IPS-15b (cell line): ENCODE results near the gene HLA-DPB1.

ENCODE experiments used
- H3K27me3 ChIP-seq: one replicate; pipeline ENCODE4 v1.6.1; 2013; ENCODE audit warnings: low read length; ENCODE audit not compliant: control insufficient read depth, insufficient read depth
- H3K36me3 ChIP-seq: one replicate; pipeline ENCODE4 v1.6.1; 2013; ENCODE audit warnings: low read length; ENCODE audit not compliant: control insufficient read depth, insufficient read depth
- H3K4me1 ChIP-seq: one replicate; pipeline ENCODE4 v1.6.1; 2013; ENCODE audit warnings: mild to moderate bottlenecking, low read length; ENCODE audit not compliant: control insufficient read depth, insufficient read depth
- H3K4me3 ChIP-seq: one replicate; pipeline ENCODE4 v1.5.1; 2013; ENCODE audit warnings: low read depth, low read length
- H3K9ac ChIP-seq: one replicate; pipeline ENCODE4 v1.6.1; 2013; ENCODE audit warnings: low read depth, mild to moderate bottlenecking, low read length
- H3K9me3 ChIP-seq: one replicate; pipeline ENCODE4 v1.6.1; 2013; ENCODE audit warnings: mild to moderate bottlenecking, low read length; ENCODE audit not compliant: control insufficient read depth, insufficient read depth

Gene HLA-DPB1

GRCh38 chr6:33108307-33108706 lies 32.5 kb downstream of the HLA-DPB1 start:
- Histone ChIP-seq H3K36me3 (no peaks in the 10 kb centered on the region), H3K4me1 (no peaks in the 10 kb centered on the region), H3K4me3 (no peak overlapping the region), H3K9ac (no peak overlapping the region), H3K27me3 (peaks cover 4% of the 10 kb centered on the region), H3K9me3 (no peaks in the 10 kb centered on the region)

DNA sequence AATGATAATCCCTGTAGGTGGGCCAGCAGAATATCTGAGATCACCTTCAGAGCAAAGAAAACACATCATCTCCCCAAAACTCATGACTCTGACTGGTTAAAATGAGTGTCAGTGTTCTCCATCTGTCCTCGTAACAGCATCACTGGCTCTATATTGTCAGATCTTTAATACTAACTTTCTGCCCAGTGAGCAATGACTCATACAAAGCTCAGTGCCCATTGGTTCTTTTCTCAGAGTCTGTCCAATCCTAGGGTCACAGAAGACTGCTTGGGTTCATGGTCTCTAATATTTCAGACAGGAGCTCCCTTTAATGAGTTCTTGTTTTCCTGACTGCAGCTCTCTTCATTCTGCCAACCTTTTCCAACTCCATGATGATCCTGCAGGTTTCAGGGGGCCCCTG lies 36.4 kb downstream of the HLA-DPB1 start:
- no peaks in the 10 kb centered on the region for H3K36me3 ChIP-seq
- H3K9me3 ChIP-seq: no peaks in the 10 kb centered on the region
- no peaks in the 10 kb centered on the region for H3K4me1 ChIP-seq
- peaks cover 3% of the 10 kb centered on the region for H3K27me3 ChIP-seq
- no peak overlapping the region for H3K9ac ChIP-seq
- no peak overlapping the region for H3K4me3 ChIP-seq

- H3K4me1 ChIP-seq: no peaks in the 10 kb centered on the region
- H3K27me3 ChIP-seq: no peaks in the 10 kb centered on the region
- no peak overlapping the region for H3K9ac ChIP-seq
- H3K4me3 ChIP-seq: no peak overlapping the region
- no peaks in the 10 kb centered on the region for H3K36me3 ChIP-seq
- no peaks in the 10 kb centered on the region for H3K9me3 ChIP-seq
These were observed 38.0 kb downstream of the HLA-DPB1 start for GRCh38 chr6:33113755-33114154.

GRCh38 chr6:33114406-33114805 lies 38.6 kb downstream of the HLA-DPB1 start:
- Histone ChIP-seq H3K36me3 (no peaks in the 10 kb centered on the region), H3K9ac (no peak overlapping the region), H3K9me3 (no peaks in the 10 kb centered on the region), H3K4me1 (peaks cover 4% of the 10 kb centered on the region), H3K4me3 (no peak overlapping the region), H3K27me3 (no peaks in the 10 kb centered on the region)

- Histone ChIP-seq H3K9ac (peak overlapping the region; percentile 91), H3K4me1 (peaks cover 15% of the 10 kb centered on the region), H3K4me3 (peak overlapping the region; percentile 89), H3K9me3 (no peaks in the 10 kb centered on the region), H3K36me3 (no peaks in the 10 kb centered on the region), H3K27me3 (no peaks in the 10 kb centered on the region)
These were observed 40.6 kb downstream of the HLA-DPB1 start for GRCh38 chr6:33116417-33116816.

DNA sequence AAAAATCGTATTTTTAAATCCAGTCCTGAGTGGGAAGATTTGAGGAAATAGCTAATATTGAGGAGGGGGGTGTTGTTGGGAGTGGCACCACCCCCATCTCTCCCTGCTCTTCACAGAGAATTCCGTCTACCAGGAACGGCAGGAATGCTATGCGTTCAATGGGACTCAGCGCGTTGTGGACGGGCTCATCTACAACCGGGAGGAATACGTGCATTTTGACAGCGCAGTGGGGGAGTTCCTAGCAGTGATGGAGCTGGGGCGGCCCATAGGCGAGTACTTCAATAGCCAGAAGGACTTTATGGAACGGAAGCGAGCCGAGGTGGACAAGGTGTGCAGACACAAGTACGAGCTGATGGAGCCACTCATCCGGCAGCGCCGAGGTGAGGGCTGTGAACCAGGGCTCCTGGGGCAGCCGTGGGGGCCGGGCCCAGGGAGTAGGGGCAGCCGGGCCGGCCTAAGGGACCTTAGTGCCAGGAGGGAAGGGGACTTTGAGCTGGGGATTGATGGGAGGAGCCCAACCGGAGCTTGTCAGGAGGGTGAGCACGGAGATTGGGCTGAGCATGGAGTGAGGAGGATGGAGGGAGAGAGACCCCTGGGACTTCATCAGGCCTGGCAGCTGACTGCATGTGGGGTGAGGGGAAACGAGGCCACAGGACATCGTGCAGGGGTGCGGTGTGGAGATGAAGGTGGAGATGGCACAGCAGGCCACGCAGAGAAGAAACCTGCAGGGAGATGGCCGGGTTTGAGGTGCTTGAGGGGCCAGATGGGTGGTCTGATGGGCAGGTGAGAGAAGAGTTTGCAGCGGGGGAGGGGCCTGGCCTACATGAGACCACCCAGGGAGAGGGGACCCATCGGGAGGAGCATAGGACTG lies 41.3 kb downstream of the HLA-DPB1 start:
- Histone ChIP-seq H3K36me3 (no peaks in the 10 kb centered on the region), H3K9ac (peak overlapping the region; percentile 91), H3K27me3 (no peaks in the 10 kb centered on the region), H3K4me3 (peak overlapping the region; percentile 89), H3K9me3 (no peaks in the 10 kb centered on the region), H3K4me1 (peaks cover 17% of the 10 kb centered on the region)

DNA sequence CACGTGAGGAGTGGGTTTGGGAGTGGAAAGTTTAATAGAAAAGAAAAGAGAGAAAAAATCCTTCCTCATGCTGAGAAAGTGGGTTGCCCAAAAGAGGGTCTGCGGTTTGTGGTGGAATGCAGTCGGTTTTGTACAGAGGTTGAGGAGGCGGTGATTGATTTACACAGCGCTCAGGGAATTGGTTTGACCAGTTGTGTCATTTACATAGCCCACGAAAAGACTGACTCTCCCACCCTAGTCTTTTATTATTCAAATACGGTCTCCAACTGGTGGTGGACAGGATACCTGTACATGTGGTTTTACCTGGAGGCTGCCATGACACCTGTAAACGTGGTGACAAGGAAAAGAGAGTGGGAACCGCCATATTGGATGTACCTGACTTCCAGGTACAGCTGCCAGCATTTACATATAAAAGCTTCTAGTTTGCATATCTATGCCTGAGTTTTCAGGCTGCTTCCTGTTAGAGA lies 42.1 kb downstream of the HLA-DPB1 start:
- Histone ChIP-seq H3K9me3 (no peaks in the 10 kb centered on the region), H3K36me3 (no peaks in the 10 kb centered on the region), H3K4me3 (peak overlapping the region; percentile 89), H3K4me1 (peaks cover 17% of the 10 kb centered on the region), H3K9ac (peak overlapping the region; percentile 91), H3K27me3 (no peaks in the 10 kb centered on the region)

DNA sequence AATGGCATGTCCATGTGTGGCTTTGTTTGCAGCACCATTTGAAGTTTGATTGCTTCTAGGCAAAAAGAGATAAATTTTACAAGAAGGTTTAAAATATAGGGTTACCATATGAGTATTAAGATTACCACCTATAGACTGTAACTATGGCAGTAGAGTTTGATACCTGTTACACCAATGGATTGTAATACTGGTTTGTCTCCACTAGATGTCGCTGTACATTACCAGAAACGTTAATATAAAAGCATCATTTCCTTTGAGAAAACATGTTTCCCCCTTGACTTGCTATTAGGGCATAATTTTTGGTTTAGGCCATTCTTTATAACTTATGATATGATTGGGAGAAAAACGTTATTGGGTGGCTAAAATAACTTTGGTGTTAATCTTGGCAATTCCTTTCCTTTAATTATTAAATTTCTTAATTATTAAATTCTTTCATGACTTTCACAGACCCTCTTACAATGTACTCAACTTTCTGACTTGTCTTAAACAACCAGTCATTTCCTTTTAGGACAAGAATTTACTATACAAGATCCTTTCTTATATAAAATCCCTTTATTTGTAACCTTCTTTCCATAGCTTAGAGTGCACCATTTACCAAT lies 42.8 kb downstream of the HLA-DPB1 start:
- Histone ChIP-seq H3K9ac (peak overlapping the region; percentile 71), H3K4me3 (peak overlapping the region; percentile 89), H3K4me1 (peaks cover 17% of the 10 kb centered on the region), H3K27me3 (no peaks in the 10 kb centered on the region), H3K36me3 (no peaks in the 10 kb centered on the region), H3K9me3 (no peaks in the 10 kb centered on the region)

GRCh38 chr6:33120001-33120400 lies 44.2 kb downstream of the HLA-DPB1 start:
- peak overlapping the region; percentile 12 for H3K9ac ChIP-seq
- H3K4me3 ChIP-seq: peak overlapping the region; percentile 15
- H3K4me1 ChIP-seq: peaks cover 19% of the 10 kb centered on the region
- H3K27me3 ChIP-seq: no peaks in the 10 kb centered on the region
- no peaks in the 10 kb centered on the region for H3K36me3 ChIP-seq
- H3K9me3 ChIP-seq: no peaks in the 10 kb centered on the region

DNA sequence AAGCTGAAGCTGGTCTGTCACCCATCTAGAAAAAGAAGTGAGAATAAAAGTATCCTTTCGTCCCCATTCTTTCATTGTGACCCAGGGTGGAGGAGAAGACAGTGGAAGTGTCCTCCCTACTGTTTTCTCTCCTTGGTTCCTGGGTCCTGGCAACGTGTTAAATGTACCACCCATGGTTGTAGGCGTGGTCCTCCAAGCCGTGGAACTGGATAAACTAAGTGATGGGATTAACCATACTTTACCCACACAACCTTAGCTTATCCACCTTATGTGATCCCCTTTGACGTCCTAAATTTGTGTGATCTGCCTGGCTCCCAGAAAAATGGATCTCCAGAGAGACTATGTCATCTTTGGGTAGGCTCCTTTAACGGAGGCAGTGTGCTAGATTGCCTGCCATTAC lies 47.4 kb downstream of the HLA-DPB1 start:
- Histone ChIP-seq H3K9ac (no peak overlapping the region), H3K9me3 (no peaks in the 10 kb centered on the region), H3K27me3 (no peaks in the 10 kb centered on the region), H3K4me1 (peaks cover 22% of the 10 kb centered on the region), H3K4me3 (peak overlapping the region; percentile 54), H3K36me3 (no peaks in the 10 kb centered on the region)

GRCh38 chr6:33123732-33124524 lies 48.1 kb downstream of the HLA-DPB1 start:
- no peaks in the 10 kb centered on the region for H3K9me3 ChIP-seq
- H3K4me1 ChIP-seq: peaks cover 22% of the 10 kb centered on the region
- no peak overlapping the region for H3K9ac ChIP-seq
- no peaks in the 10 kb centered on the region for H3K36me3 ChIP-seq
- no peaks in the 10 kb centered on the region for H3K27me3 ChIP-seq
- peak overlapping the region; percentile 54 for H3K4me3 ChIP-seq
